Keratinocyte (primary cell): ENCODE results near the gene SHMT2.

ENCODE experiments used
- CTCF ChIP-seq, 3 experiments: IDR thresholded peaks in 1 of 3; conservative IDR thresholded peaks in 1 of 3; optimal IDR thresholded peaks in 1 of 3; 2 replicates in 2 of 3; 3 replicates in 1 of 3; pipeline versions ENCODE3 to v1.5.1; 2011; ENCODE audit warnings: low read length in 3 of 3, mild to moderate bottlenecking in 3 of 3, moderate library complexity in 2 of 3, control low read depth in 1 of 3, inconsistent platforms in 1 of 3; ENCODE audit not compliant: insufficient read depth in 2 of 3; ENCODE audit errors: extremely low read depth in 1 of 3
- EZH2 ChIP-seq: IDR thresholded peaks from one replicate; pipeline ENCODE4 v1.6.1; 2012; ENCODE audit warnings: inconsistent platforms, mild to moderate bottlenecking, low read length, moderate library complexity

GRCh38 chr12:57195611-57196371 is 33.7 kb upstream of the SHMT2 start:
- TF ChIP-seq CTCF (optimal IDR thresholded peaks at IDR 0.05 in 1 of 3, IDR thresholded peaks at IDR 0.05 in 1 of 3, conservative IDR thresholded peaks at IDR 0.05 in 1 of 3; ENCODE audit: extremely low read depth in 1 of 3, insufficient read depth in 2 of 3, low read length in 3 of 3) (no peak), EZH2 (no peak)
